Measurements from ENCODE around the gene SULT2B1. TPM values are rescaled to one million over a fixed set of nuclear protein-coding genes. Genes with fewer than 3 reads are reported as not detected.

SULT2B1 gene
- total RNA-seq, 1 donor from 2014 or later: 1.6 TPM

DNA sequence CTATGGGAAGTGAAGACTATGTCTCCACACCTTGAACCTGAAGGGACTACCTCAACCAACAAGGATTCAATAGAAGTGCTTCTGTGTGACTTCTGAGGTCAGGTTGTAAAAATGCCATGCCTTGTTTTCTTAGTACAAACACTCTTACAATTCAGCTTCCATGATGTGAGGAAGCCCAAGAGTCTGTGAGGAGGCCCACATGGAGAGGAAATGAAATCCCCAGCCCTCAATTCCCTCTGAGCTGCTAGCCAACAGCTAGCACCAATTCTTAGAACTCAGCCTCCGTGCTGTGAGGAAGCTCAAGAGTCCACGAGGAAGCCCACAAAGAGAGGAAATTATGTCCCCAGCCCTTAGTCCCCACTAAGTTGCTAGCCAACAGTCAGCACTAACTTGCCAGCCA lies 27.8 kb upstream of the SULT2B1 start:
- no peak overlapping the region for H3K27ac Mint-ChIP-seq
- H3K4me1 ChIP-seq: no peaks in the 10 kb centered on the region
- H3K4me1 Mint-ChIP-seq: peaks cover 3% of the 10 kb centered on the region
- H3K9ac ChIP-seq: no peak overlapping the region
- no peak for DNase-seq (ENCODE audit: low spot score)
- no peaks in the 10 kb centered on the region for H3K36me3 ChIP-seq
- H3K27me3 Mint-ChIP-seq (ENCODE audit: insufficient read depth, low read depth): peaks cover 21% of the 10 kb centered on the region
- no peak for TF ChIP-seq EZH2 (IDR thresholded peaks at IDR 0.05)
- TF ChIP-seq, protein P1, sequence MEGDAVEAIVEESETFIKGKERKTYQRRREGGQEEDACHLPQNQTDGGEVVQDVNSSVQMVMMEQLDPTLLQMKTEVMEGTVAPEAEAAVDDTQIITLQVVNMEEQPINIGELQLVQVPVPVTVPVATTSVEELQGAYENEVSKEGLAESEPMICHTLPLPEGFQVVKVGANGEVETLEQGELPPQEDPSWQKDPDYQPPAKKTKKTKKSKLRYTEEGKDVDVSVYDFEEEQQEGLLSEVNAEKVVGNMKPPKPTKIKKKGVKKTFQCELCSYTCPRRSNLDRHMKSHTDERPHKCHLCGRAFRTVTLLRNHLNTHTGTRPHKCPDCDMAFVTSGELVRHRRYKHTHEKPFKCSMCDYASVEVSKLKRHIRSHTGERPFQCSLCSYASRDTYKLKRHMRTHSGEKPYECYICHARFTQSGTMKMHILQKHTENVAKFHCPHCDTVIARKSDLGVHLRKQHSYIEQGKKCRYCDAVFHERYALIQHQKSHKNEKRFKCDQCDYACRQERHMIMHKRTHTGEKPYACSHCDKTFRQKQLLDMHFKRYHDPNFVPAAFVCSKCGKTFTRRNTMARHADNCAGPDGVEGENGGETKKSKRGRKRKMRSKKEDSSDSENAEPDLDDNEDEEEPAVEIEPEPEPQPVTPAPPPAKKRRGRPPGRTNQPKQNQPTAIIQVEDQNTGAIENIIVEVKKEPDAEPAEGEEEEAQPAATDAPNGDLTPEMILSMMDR (IDR thresholded peaks at IDR 0.05): no peak
- TF ChIP-seq EZH2phosphoT487 (IDR thresholded peaks at IDR 0.05): no peak
- H2AFZ ChIP-seq (replicated peaks): no peak overlapping the region
- H3K4me3 Mint-ChIP-seq: no peak overlapping the region
- no peaks in the 10 kb centered on the region for H3K79me2 ChIP-seq (ENCODE audit: low read depth)
- H3K4me3 ChIP-seq: no peak overlapping the region
- H3K9me3 ChIP-seq (ENCODE audit: low read depth): peaks cover 6% of the 10 kb centered on the region
- H4K20me1 ChIP-seq (ENCODE audit: low read depth): no peaks in the 10 kb centered on the region
- no peaks in the 10 kb centered on the region for H3F3A ChIP-seq (ENCODE audit: low read depth)
- no peaks in the 10 kb centered on the region for H3K27me3 ChIP-seq
- H3K4me2 ChIP-seq: no peak overlapping the region
- H3K27ac ChIP-seq: no peak overlapping the region
- peaks cover 26% of the 10 kb centered on the region for H3K9me3 Mint-ChIP-seq
- H3K36me3 Mint-ChIP-seq: no peaks in the 10 kb centered on the region

GRCh38 chr19:48524732-48525131 lies 27.2 kb upstream of the SULT2B1 start:
- Mint-ChIP-seq H3K4me1 (peaks cover 3% of the 10 kb centered on the region), H3K9me3 (peaks cover 32% of the 10 kb centered on the region), H3K27me3 (ENCODE audit: insufficient read depth, low read depth) (peaks cover 25% of the 10 kb centered on the region), H3K36me3 (no peaks in the 10 kb centered on the region), H3K27ac (no peak overlapping the region), H3K4me3 (no peak overlapping the region)
- Histone ChIP-seq H3K4me2 (no peak overlapping the region), H3K9ac (no peak overlapping the region), H3K4me1 (no peaks in the 10 kb centered on the region), H3K4me3 (no peak overlapping the region), H3K9me3 (ENCODE audit: low read depth) (peaks cover 6% of the 10 kb centered on the region), H3F3A (ENCODE audit: low read depth) (no peaks in the 10 kb centered on the region), H2AFZ (replicated peaks) (no peak overlapping the region), H3K36me3 (no peaks in the 10 kb centered on the region), H3K27me3 (no peaks in the 10 kb centered on the region), H3K79me2 (ENCODE audit: low read depth) (no peaks in the 10 kb centered on the region), H3K27ac (no peak overlapping the region), H4K20me1 (ENCODE audit: low read depth) (no peaks in the 10 kb centered on the region)
- no peak for DNase-seq (ENCODE audit: low spot score)
- TF ChIP-seq EZH2phosphoT487 (IDR thresholded peaks at IDR 0.05) (no peak), EZH2 (IDR thresholded peaks at IDR 0.05) (no peak)
- TF ChIP-seq, protein P1 (IDR thresholded peaks at IDR 0.05): no peak

DNA sequence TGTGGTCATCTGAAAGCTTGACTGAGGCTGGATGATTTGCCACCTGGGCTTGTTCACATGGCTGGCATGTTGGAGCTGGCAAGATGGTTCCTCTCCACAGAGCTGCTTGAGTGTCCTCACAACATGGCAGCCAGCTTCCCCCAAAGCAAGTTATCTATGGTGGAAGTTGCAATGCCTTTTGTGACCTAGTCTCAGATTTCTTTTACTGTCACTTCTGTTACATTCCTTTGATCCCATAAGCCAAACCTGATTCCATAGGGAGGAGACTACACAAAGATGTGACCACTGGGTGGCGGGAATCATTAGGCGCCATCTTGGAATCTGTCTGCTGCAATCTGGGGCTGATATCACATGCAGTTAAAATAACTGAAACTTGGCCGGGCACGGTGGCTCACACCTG lies 22.8 kb upstream of the SULT2B1 start:
- no peaks in the 10 kb centered on the region for H3K79me2 ChIP-seq (ENCODE audit: low read depth)
- H3K27me3 ChIP-seq: no peaks in the 10 kb centered on the region
- Mint-ChIP-seq H3K4me1 (peaks cover 3% of the 10 kb centered on the region), H3K27me3 (ENCODE audit: insufficient read depth, low read depth) (peaks cover 16% of the 10 kb centered on the region), H3K36me3 (no peaks in the 10 kb centered on the region), H3K4me3 (no peak overlapping the region), H3K27ac (no peak overlapping the region), H3K9me3 (peaks cover 28% of the 10 kb centered on the region)
- H3K4me1 ChIP-seq: no peaks in the 10 kb centered on the region
- H2AFZ ChIP-seq (replicated peaks): no peak overlapping the region
- H4K20me1 ChIP-seq (ENCODE audit: low read depth): no peaks in the 10 kb centered on the region
- no peak overlapping the region for H3K9ac ChIP-seq
- TF ChIP-seq EZH2phosphoT487 (IDR thresholded peaks at IDR 0.05) (no peak), EZH2 (IDR thresholded peaks at IDR 0.05) (no peak)
- TF ChIP-seq, protein P1 (IDR thresholded peaks at IDR 0.05): no peak
- H3K9me3 ChIP-seq (ENCODE audit: low read depth): peaks cover 6% of the 10 kb centered on the region
- no peaks in the 10 kb centered on the region for H3F3A ChIP-seq (ENCODE audit: low read depth)
- no peak for DNase-seq (ENCODE audit: low spot score)
- no peaks in the 10 kb centered on the region for H3K36me3 ChIP-seq
- no peak overlapping the region for H3K27ac ChIP-seq
- H3K4me2 ChIP-seq: no peak overlapping the region
- H3K4me3 ChIP-seq: no peak overlapping the region
